Measurements from ENCODE around the gene PON2. TPM values are rescaled to one million over a fixed set of nuclear protein-coding genes. Genes with fewer than 3 reads are reported as not detected.

Gene PON2
- polyA plus RNA-seq (2013): 62.4 TPM

DNA sequence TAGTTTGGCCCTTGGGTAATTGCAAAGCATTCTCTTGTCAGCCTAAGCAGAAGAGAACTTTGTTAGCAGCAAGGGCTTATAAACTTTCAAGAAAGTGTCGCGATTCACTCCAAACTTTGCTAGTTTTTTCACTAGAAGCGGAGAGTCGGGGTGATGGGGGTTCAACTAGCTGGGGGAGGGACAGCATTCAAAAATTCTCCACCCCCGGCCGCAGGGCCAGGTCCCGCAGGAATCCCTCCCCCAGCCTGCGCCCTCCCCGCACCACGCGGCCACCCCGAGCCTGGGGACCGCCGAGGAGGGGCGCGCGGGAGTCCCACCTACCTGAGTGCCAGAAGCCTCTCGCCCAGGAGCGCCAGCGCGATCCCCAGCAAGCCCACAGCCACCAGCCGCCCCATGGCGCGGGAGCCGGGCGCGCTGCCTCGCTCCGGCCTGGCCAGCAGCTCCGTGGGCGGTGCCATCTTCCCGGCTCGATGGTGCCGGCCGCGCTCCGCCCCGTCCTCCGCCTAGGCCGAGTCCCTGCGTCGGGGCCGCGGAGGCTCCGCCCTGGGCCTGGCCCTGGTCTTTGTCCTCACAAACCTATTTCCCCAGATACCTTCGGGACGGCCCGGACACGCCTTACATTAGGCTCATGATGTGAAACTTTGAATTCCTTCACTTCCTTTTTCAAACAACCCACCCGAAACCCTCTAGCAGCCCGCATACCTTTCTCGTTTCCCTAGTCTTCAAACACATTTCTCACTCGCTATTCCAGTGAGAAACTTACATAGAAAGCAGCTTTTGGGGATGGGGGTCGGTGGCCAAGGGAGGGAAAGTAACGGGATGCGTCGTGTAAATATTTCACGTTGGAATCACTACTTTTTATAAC lies at the start of gene PON2:
Gene PON2 (minus strand): TSS at position 472 of the 865 bp plus-strand sequence. CDS start 77 bp downstream, at position 395.
- under 1% methylated on average over 40 of the region's 58 CpGs for WGBS (ENCODE audit: insufficient coverage)
- H3K4me1 ChIP-seq (ENCODE audit: control extremely low read depth in 1 of 4, control insufficient read depth in 4 of 4, insufficient read depth in 4 of 4, low read length in 3 of 4): peaks cover 0 to 22% (median 14%) of the 10 kb centered on the region in 4 experiments
- ChIA-PET CTCF (interaction anchor here (0.8 to 1.0 kb wide), 2 partner anchors 12 to 38 kb away, joined by 3 read pairs; no protein-coding TSS in a partner anchor), POLR2A (interaction anchor here (0.6 kb wide), 1 partner anchor 82 kb away, joined by 4 read pairs; no protein-coding TSS in a partner anchor)
- H3K9me3 ChIP-seq (ENCODE audit: control extremely low read depth in 1 of 5, control insufficient read depth in 4 of 5, insufficient read depth in 2 of 5, low read depth in 1 of 5, low read length in 4 of 5): no peaks in the 10 kb centered on the region
- H3K4me3 ChIP-seq (ENCODE audit: control insufficient read depth in 1 of 7, extremely low read depth in 1 of 7, insufficient read depth in 4 of 7, low read depth in 2 of 7, low read length in 6 of 7): peak within 1 kb of the TSS; percentile 60 to 87 (median 80)
- peak within 1 kb of the TSS; percentile 72 to 85 for H3K27ac ChIP-seq (ENCODE audit: insufficient read depth in 1 of 2, low read depth in 1 of 2, low read length in 2 of 2, poor library complexity in 1 of 2, severe bottlenecking in 2 of 2)
- no peaks in the 10 kb centered on the region for H3K27me3 ChIP-seq (replicated peaks in 2 of 5; ENCODE audit: control insufficient read depth in 4 of 5, insufficient read depth in 5 of 5, low read length in 4 of 5)
- no peaks in the 10 kb centered on the region for H3K36me3 ChIP-seq (ENCODE audit: control insufficient read depth in 4 of 4, insufficient read depth in 4 of 4, low read length in 3 of 4)
- peak; percentile 68 to 77 (median 68) for DNase-seq

DNA sequence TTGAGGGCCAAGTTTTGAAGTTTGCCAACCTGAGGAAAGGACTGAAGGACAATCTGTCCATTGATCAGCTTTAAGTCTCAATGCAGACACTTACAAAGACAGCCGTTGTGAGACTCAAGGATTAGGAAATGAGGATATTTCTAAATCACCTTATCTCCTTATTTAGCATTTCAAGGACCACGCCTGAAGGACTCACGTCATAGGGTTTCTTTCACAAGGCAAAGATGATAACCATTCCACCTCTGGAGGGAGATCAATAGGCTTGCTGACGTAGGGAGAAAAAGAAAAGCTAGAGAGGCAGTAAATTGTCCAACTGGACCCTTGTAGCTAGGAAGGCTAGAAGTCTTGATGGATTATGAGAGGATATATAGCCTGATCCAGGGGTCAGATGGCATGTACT lies 47.6 kb upstream of the PON2 start:
- ChIA-PET CTCF (interaction anchor here (1.0 to 2.1 kb wide), 5 partner anchors 9 to 205 kb away, joined by 3 to 12 read pairs (median 3); partner anchors contain the start of gene PON3), POLR2A (no interaction called here)
- Histone ChIP-seq H3K36me3 (ENCODE audit: control insufficient read depth in 4 of 4, insufficient read depth in 4 of 4, low read length in 3 of 4) (no peaks in the 10 kb centered on the region), H3K27me3 (replicated peaks in 2 of 5; ENCODE audit: control insufficient read depth in 4 of 5, insufficient read depth in 5 of 5, low read length in 4 of 5) (no peaks in the 10 kb centered on the region), H3K4me1 (ENCODE audit: control extremely low read depth in 1 of 4, control insufficient read depth in 4 of 4, insufficient read depth in 4 of 4, low read length in 3 of 4) (no peaks in the 10 kb centered on the region), H3K9me3 (ENCODE audit: control extremely low read depth in 1 of 5, control insufficient read depth in 4 of 5, insufficient read depth in 2 of 5, low read depth in 1 of 5, low read length in 4 of 5) (peaks cover 0 to 3% (median 0%) of the 10 kb centered on the region in 5 experiments), H3K4me3 (ENCODE audit: control insufficient read depth in 1 of 7, extremely low read depth in 1 of 7, insufficient read depth in 4 of 7, low read depth in 2 of 7, low read length in 6 of 7) (no peak overlapping the region), H3K27ac (ENCODE audit: insufficient read depth in 1 of 2, low read depth in 1 of 2, low read length in 2 of 2, poor library complexity in 1 of 2, severe bottlenecking in 2 of 2) (no peak overlapping the region)
- 100% methylated on average over 2 of the region's 4 CpGs for WGBS (ENCODE audit: insufficient coverage)
- no peak for DNase-seq

DNA sequence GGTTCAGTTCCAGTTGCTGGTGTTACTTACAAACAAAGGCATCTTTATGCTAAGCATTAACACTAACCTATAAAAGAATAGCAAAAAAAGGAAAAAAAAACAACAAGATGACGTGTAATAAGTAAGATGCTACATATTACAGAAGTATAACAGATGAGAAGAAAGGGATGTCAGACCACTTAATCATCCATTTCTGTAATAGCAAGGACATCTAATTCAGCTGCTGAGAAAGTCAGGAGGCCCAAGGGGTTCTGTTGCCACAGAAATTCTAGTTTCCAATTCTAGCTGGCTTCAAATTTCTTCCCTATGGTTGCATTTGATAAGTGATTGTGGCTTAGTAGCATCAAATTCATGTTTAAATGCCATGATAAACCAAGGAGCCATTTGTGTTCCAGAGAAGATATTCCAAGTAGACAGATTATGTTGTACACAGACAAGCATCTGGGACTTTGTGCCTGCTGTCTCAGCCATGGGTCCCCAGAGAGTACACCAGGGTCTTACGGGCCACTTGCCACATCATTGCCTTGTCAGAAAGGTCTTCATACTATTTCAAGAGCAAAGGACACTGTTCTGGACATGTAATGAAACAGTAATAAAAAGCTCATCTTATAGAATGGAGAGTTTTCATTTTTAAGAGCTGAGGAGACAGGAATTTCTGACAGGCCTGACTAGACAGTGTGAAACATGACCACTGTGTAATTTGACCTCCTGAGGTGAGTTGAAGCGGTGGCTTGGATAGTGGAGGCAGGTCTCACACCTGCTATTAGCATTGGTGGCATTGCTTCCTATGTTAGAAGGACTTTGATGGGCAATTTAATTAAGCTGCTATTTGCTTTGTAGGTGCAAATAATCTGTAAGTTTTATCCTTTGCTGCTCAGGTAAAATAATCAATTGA lies 46.7 kb upstream of the PON2 start:
- POLR2A ChIA-PET: no interaction called here
- Histone ChIP-seq H3K36me3 (ENCODE audit: control insufficient read depth in 4 of 4, insufficient read depth in 4 of 4, low read length in 3 of 4) (no peaks in the 10 kb centered on the region), H3K9me3 (ENCODE audit: control extremely low read depth in 1 of 5, control insufficient read depth in 4 of 5, insufficient read depth in 2 of 5, low read depth in 1 of 5, low read length in 4 of 5) (peaks cover 0 to 3% (median 0%) of the 10 kb centered on the region in 5 experiments), H3K4me1 (ENCODE audit: control extremely low read depth in 1 of 4, control insufficient read depth in 4 of 4, insufficient read depth in 4 of 4, low read length in 3 of 4) (no peaks in the 10 kb centered on the region), H3K27me3 (replicated peaks in 2 of 5; ENCODE audit: control insufficient read depth in 4 of 5, insufficient read depth in 5 of 5, low read length in 4 of 5) (no peaks in the 10 kb centered on the region), H3K4me3 (ENCODE audit: control insufficient read depth in 1 of 7, extremely low read depth in 1 of 7, insufficient read depth in 4 of 7, low read depth in 2 of 7, low read length in 6 of 7) (no peak overlapping the region), H3K27ac (ENCODE audit: insufficient read depth in 1 of 2, low read depth in 1 of 2, low read length in 2 of 2, poor library complexity in 1 of 2, severe bottlenecking in 2 of 2) (no peak overlapping the region)
- no CpG with 5 or more reads among the region's 3 CpGs for WGBS (ENCODE audit: insufficient coverage)
- CTCF ChIA-PET: interaction anchor here (1.0 to 2.1 kb wide), 4 partner anchors 10 to 206 kb away, joined by 3 to 12 read pairs (median 3); partner anchors contain the start of gene PON3
- DNase-seq: no peak

DNA sequence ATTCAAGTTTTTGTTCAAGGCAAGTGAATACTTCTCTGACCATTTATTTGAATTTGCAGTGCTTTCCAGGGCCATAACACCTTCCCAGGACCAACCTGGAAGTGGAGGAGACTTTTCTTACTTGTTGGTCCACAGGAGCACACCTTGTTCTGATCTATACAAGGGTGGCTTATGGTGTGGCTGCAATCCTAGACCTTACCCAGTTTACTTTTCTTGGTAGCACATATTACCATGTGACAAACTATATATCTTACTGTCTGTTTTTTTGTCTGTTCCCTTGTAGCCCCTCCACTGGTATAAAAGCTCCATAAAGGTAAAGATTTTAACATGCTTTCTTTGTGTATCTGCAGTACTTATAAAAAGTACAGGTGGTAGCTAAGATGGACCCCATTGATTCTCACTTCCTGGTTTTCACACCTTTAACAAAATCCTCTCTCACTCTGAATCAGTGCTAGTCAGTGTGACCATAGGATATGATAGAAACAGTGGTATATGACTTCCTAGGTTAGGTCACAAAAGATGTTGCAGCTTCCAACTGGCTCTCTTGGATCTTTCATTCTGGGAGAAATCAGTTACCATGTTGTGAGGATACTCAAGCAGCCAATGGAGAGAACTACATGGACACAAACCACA lies 45.3 kb upstream of the PON2 start:
- H3K27ac ChIP-seq (ENCODE audit: insufficient read depth in 1 of 2, low read depth in 1 of 2, low read length in 2 of 2, poor library complexity in 1 of 2, severe bottlenecking in 2 of 2): no peak overlapping the region
- H3K4me1 ChIP-seq (ENCODE audit: control extremely low read depth in 1 of 4, control insufficient read depth in 4 of 4, insufficient read depth in 4 of 4, low read length in 3 of 4): no peaks in the 10 kb centered on the region
- POLR2A ChIA-PET: no interaction called here
- DNase-seq: no peak
- no peak overlapping the region for H3K4me3 ChIP-seq (ENCODE audit: control insufficient read depth in 1 of 7, extremely low read depth in 1 of 7, insufficient read depth in 4 of 7, low read depth in 2 of 7, low read length in 6 of 7)
- CTCF ChIA-PET: interaction anchor here (1.0 to 1.8 kb wide), 9 partner anchors 8 to 1030 kb away, joined by 3 to 7 read pairs (median 4); no protein-coding TSS in a partner anchor
- H3K36me3 ChIP-seq (ENCODE audit: control insufficient read depth in 4 of 4, insufficient read depth in 4 of 4, low read length in 3 of 4): no peaks in the 10 kb centered on the region
- peaks cover 0 to 3% (median 0%) of the 10 kb centered on the region in 5 experiments for H3K9me3 ChIP-seq (ENCODE audit: control extremely low read depth in 1 of 5, control insufficient read depth in 4 of 5, insufficient read depth in 2 of 5, low read depth in 1 of 5, low read length in 4 of 5)
- H3K27me3 ChIP-seq (replicated peaks in 2 of 5; ENCODE audit: control insufficient read depth in 4 of 5, insufficient read depth in 5 of 5, low read length in 4 of 5): no peaks in the 10 kb centered on the region

DNA sequence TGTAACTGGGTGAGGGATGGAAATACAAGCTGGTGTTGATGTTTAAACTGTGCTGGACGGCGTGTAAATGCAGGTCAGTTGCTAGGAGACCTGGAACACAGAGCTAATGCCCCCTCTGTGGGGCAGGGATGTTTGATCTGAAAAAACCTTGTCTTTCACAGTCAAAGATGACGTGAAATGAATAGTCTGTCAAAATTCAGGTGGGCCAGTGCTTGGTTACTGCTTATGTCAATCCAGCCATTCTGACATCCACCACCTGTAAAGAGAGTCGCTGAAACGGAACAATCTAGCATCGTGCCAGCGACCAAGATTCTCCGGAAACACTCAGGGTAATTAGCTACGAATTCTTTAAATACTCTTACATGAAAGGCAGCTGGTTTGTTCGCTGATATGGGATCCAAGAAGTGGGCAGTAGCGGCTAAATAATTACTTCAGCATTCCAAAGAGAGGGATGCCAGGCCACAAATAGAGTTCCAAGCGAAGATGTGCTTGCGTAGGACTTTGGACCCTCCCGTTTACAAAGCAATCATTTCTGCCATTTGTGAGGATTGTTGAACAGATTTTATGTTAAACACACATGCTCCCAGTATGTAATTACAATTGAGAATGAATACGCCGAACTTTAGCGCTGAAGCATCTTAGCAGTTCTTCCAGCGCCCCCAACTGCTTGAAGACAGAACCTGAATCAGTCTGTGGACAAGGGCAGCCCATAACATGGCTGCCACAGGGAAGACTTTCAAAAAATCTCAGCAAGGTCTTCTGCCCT lies 43.6 kb upstream of the PON2 start:
- Histone ChIP-seq H3K4me3 (ENCODE audit: control insufficient read depth in 1 of 7, extremely low read depth in 1 of 7, insufficient read depth in 4 of 7, low read depth in 2 of 7, low read length in 6 of 7) (no peak overlapping the region), H3K4me1 (ENCODE audit: control extremely low read depth in 1 of 4, control insufficient read depth in 4 of 4, insufficient read depth in 4 of 4, low read length in 3 of 4) (no peaks in the 10 kb centered on the region), H3K27ac (ENCODE audit: insufficient read depth in 1 of 2, low read depth in 1 of 2, low read length in 2 of 2, poor library complexity in 1 of 2, severe bottlenecking in 2 of 2) (no peak overlapping the region), H3K9me3 (ENCODE audit: control extremely low read depth in 1 of 5, control insufficient read depth in 4 of 5, insufficient read depth in 2 of 5, low read depth in 1 of 5, low read length in 4 of 5) (peaks cover 0 to 3% (median 0%) of the 10 kb centered on the region in 5 experiments), H3K36me3 (ENCODE audit: control insufficient read depth in 4 of 4, insufficient read depth in 4 of 4, low read length in 3 of 4) (no peaks in the 10 kb centered on the region), H3K27me3 (replicated peaks in 2 of 5; ENCODE audit: control insufficient read depth in 4 of 5, insufficient read depth in 5 of 5, low read length in 4 of 5) (no peaks in the 10 kb centered on the region)
- ChIA-PET POLR2A (no interaction called here), CTCF (interaction anchor here (0.7 to 3.8 kb wide), 10 partner anchors 9 to 1029 kb away, joined by 3 to 24 read pairs (median 4); partner anchors contain the start of gene PON3)
- 81% methylated on average over 16 of the region's 18 CpGs for WGBS (ENCODE audit: insufficient coverage)
- DNase-seq: peak; percentile 3 to 40 (median 31)

DNA sequence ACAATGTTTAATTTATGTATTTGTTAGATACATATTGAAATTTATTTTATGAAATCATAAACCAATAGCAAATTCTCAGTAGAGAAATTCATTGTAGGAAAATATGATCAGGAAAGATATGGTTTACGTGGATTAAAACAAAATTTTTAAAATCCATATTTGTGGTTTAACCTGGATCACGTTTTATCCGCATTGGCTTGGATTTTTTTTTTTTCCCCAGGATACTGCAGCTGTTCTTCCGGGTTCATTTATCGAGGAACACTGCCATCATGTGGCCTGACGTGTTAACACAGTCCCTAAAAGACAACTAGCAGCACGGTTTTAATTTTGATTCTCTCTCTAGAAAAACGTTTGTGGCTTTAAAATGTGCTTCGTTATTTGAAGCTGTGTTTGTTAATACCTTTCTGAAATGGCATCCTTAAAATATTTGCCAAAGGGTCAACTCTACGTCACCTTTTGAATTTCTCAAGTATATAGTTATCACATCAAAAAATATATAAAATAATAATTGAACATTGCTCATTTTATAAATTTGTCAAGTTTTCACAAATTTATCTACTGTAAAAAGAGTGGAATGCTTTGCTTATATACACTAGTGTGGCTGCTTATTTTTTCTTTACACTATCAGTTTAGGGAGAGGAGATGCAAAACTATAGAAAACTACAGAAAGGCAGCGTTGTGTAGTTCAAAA lies 42.2 kb upstream of the PON2 start:
- no peaks in the 10 kb centered on the region for H3K4me1 ChIP-seq (ENCODE audit: control extremely low read depth in 1 of 4, control insufficient read depth in 4 of 4, insufficient read depth in 4 of 4, low read length in 3 of 4)
- ChIA-PET CTCF (interaction anchor here (0.6 to 3.8 kb wide), 17 partner anchors 10 to 1027 kb away, joined by 3 to 24 read pairs (median 3); partner anchors contain the start of gene PON3), POLR2A (no interaction called here)
- H3K27me3 ChIP-seq (replicated peaks in 2 of 5; ENCODE audit: control insufficient read depth in 4 of 5, insufficient read depth in 5 of 5, low read length in 4 of 5): no peaks in the 10 kb centered on the region
- no peak overlapping the region for H3K4me3 ChIP-seq (ENCODE audit: control insufficient read depth in 1 of 7, extremely low read depth in 1 of 7, insufficient read depth in 4 of 7, low read depth in 2 of 7, low read length in 6 of 7)
- WGBS (ENCODE audit: insufficient coverage): 0% methylated on average over 6 of the region's 11 CpGs
- H3K9me3 ChIP-seq (ENCODE audit: control extremely low read depth in 1 of 5, control insufficient read depth in 4 of 5, insufficient read depth in 2 of 5, low read depth in 1 of 5, low read length in 4 of 5): no peaks in the 10 kb centered on the region
- H3K27ac ChIP-seq (ENCODE audit: insufficient read depth in 1 of 2, low read depth in 1 of 2, low read length in 2 of 2, poor library complexity in 1 of 2, severe bottlenecking in 2 of 2): no peak overlapping the region
- no peaks in the 10 kb centered on the region for H3K36me3 ChIP-seq (ENCODE audit: control insufficient read depth in 4 of 4, insufficient read depth in 4 of 4, low read length in 3 of 4)
- DNase-seq: peak; percentile 67 to 80 (median 78)

All from common myeloid progenitor, CD34-positive (primary cell).